ENCODE results near the gene ZCCHC12. TPM values are rescaled to one million over a fixed set of nuclear protein-coding genes. Genes with fewer than 3 reads are reported as not detected.

ZCCHC12 gene
- total and polyA plus RNA-seq, 10 of the 15 experiments (the other 5 are each of a cell fraction or from before 2014, with no cell fraction given): 0.04 TPM; not detected in 9

GRCh38 chrX:118780911-118781310 is 42.7 kb upstream of the ZCCHC12 start (continued):
- TF ChIP-seq, protein P1, sequence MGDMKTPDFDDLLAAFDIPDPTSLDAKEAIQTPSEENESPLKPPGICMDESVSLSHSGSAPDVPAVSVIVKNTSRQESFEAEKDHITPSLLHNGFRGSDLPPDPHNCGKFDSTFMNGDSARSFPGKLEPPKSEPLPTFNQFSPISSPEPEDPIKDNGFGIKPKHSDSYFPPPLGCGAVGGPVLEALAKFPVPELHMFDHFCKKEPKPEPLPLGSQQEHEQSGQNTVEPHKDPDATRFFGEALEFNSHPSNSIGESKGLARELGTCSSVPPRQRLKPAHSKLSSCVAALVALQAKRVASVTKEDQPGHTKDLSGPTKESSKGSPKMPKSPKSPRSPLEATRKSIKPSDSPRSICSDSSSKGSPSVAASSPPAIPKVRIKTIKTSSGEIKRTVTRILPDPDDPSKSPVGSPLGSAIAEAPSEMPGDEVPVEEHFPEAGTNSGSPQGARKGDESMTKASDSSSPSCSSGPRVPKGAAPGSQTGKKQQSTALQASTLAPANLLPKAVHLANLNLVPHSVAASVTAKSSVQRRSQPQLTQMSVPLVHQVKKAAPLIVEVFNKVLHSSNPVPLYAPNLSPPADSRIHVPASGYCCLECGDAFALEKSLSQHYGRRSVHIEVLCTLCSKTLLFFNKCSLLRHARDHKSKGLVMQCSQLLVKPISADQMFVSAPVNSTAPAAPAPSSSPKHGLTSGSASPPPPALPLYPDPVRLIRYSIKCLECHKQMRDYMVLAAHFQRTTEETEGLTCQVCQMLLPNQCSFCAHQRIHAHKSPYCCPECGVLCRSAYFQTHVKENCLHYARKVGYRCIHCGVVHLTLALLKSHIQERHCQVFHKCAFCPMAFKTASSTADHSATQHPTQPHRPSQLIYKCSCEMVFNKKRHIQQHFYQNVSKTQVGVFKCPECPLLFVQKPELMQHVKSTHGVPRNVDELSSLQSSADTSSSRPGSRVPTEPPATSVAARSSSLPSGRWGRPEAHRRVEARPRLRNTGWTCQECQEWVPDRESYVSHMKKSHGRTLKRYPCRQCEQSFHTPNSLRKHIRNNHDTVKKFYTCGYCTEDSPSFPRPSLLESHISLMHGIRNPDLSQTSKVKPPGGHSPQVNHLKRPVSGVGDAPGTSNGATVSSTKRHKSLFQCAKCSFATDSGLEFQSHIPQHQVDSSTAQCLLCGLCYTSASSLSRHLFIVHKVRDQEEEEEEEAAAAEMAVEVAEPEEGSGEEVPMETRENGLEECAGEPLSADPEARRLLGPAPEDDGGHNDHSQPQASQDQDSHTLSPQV (IDR thresholded peaks at IDR 0.05): no peak
- TF ChIP-seq CUX1 (IDR thresholded peaks at IDR 0.05; ENCODE audit: insufficient replicate concordance, low read depth, low read length) (no peak), EED (IDR thresholded peaks at IDR 0.05; ENCODE audit: low read depth) (no peak), STAT3 (IDR thresholded peaks at IDR 0.05; ENCODE audit: low read depth, low read length) (no peak), SREBF1 (IDR thresholded peaks at IDR 0.05; ENCODE audit: low read length) (no peak)
